ENCODE results near the gene STRA8.

STRA8 gene

DNA sequence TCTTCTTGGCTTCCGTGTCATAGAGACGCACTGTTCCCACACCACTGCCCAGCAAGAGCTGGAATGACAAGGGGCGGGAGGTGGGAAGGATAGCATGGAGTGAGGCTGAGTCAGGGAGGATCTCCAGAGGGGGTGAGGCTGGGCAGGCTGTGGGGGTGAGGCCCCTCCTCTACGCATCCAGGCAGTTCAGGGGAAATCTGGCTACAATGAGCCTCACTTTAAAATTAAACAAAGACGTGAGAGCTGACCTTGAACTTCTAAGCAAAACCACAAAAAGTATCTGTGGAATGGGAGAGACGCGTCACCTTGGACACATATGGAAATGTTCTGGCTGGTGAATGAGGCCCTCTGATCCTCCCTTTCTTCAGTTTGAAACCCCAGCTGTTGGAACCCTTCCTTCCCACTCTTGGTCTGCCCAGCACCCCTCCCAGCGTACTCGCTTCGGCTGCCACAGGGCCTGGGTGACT lies 40.0 kb upstream of the STRA8 start:
- Histone ChIP-seq H3K27me3 (replicated peaks; ENCODE audit: control insufficient read depth, insufficient read depth, low read length) (no peaks in the 10 kb centered on the region), H3K36me3 (ENCODE audit: control insufficient read depth, insufficient read depth, low read length) (peaks cover 45% of the 10 kb centered on the region), H3K4me3 (replicated peaks; ENCODE audit: low read depth, low read length) (no peak overlapping the region)
- no peak for DNase-seq (ENCODE audit: extremely low read depth, insufficient read length)
- TF ChIP-seq, protein P1, sequence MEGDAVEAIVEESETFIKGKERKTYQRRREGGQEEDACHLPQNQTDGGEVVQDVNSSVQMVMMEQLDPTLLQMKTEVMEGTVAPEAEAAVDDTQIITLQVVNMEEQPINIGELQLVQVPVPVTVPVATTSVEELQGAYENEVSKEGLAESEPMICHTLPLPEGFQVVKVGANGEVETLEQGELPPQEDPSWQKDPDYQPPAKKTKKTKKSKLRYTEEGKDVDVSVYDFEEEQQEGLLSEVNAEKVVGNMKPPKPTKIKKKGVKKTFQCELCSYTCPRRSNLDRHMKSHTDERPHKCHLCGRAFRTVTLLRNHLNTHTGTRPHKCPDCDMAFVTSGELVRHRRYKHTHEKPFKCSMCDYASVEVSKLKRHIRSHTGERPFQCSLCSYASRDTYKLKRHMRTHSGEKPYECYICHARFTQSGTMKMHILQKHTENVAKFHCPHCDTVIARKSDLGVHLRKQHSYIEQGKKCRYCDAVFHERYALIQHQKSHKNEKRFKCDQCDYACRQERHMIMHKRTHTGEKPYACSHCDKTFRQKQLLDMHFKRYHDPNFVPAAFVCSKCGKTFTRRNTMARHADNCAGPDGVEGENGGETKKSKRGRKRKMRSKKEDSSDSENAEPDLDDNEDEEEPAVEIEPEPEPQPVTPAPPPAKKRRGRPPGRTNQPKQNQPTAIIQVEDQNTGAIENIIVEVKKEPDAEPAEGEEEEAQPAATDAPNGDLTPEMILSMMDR (IDR thresholded peaks at IDR 0.05; ENCODE audit: insufficient read depth, low read length, poor library complexity, severe bottlenecking), result no peak

GRCh38 chr7:135194494-135195095 lies 39.0 kb upstream of the STRA8 start:
- no peak overlapping the region for H3K4me3 ChIP-seq (replicated peaks; ENCODE audit: low read depth, low read length)
- TF ChIP-seq, protein P1 (IDR thresholded peaks at IDR 0.05; ENCODE audit: insufficient read depth, low read length, poor library complexity, severe bottlenecking), result no peak
- H3K27me3 ChIP-seq (replicated peaks; ENCODE audit: control insufficient read depth, insufficient read depth, low read length), result no peaks in the 10 kb centered on the region
- no peak for DNase-seq (ENCODE audit: extremely low read depth, insufficient read length)
- H3K36me3 ChIP-seq (ENCODE audit: control insufficient read depth, insufficient read depth, low read length), result peaks cover 43% of the 10 kb centered on the region

GRCh38 chr7:135195156-135195555 lies 38.5 kb upstream of the STRA8 start:
- H3K4me3 ChIP-seq (replicated peaks; ENCODE audit: low read depth, low read length), result no peak overlapping the region
- H3K36me3 ChIP-seq (ENCODE audit: control insufficient read depth, insufficient read depth, low read length), result peaks cover 43% of the 10 kb centered on the region
- H3K27me3 ChIP-seq (replicated peaks; ENCODE audit: control insufficient read depth, insufficient read depth, low read length), result no peaks in the 10 kb centered on the region
- DNase-seq (ENCODE audit: extremely low read depth, insufficient read length), result no peak
- TF ChIP-seq, protein P1 (IDR thresholded peaks at IDR 0.05; ENCODE audit: insufficient read depth, low read length, poor library complexity, severe bottlenecking), result no peak

GRCh38 chr7:135195968-135196629 lies 37.5 kb upstream of the STRA8 start:
- TF ChIP-seq, protein P1 (IDR thresholded peaks at IDR 0.05; ENCODE audit: insufficient read depth, low read length, poor library complexity, severe bottlenecking), result no peak
- Histone ChIP-seq H3K27me3 (replicated peaks; ENCODE audit: control insufficient read depth, insufficient read depth, low read length) (no peaks in the 10 kb centered on the region), H3K4me3 (replicated peaks; ENCODE audit: low read depth, low read length) (no peak overlapping the region), H3K36me3 (ENCODE audit: control insufficient read depth, insufficient read depth, low read length) (peaks cover 43% of the 10 kb centered on the region)
- no peak for DNase-seq (ENCODE audit: extremely low read depth, insufficient read length)

DNA sequence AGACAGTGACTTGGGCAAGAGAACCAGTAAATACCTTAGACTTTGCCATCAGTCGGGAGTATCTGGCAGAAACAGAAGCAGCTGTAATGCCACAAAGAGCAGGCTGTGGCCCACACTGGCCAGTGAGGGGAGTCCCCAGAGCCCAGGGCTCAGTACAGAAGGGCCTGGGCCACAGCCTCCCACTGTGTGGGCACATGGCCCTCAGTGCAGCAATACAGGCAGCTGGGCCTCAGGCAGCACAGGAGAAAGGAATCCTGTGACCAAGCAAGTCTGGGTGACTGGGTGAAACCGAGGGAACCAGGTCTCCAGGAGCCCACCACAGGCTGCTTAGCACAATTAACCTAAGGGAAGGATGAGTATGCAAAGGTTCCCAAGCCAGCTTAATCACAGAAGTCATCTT lies 36.3 kb upstream of the STRA8 start:
- no peaks in the 10 kb centered on the region for H3K27me3 ChIP-seq (replicated peaks; ENCODE audit: control insufficient read depth, insufficient read depth, low read length)
- peaks cover 42% of the 10 kb centered on the region for H3K36me3 ChIP-seq (ENCODE audit: control insufficient read depth, insufficient read depth, low read length)
- TF ChIP-seq, protein P1 (IDR thresholded peaks at IDR 0.05; ENCODE audit: insufficient read depth, low read length, poor library complexity, severe bottlenecking), result no peak
- H3K4me3 ChIP-seq (replicated peaks; ENCODE audit: low read depth, low read length), result no peak overlapping the region
- DNase-seq (ENCODE audit: extremely low read depth, insufficient read length), result no peak

Measured in GM06990 (cell line).